Measurements from ENCODE around the gene PRMT7. TPM values are rescaled to one million over a fixed set of nuclear protein-coding genes. Genes with fewer than 3 reads are reported as not detected.

Gene PRMT7
- total RNA-seq, 2 donors from 2014 or later: 53.3 to 57.8 TPM

DNA sequence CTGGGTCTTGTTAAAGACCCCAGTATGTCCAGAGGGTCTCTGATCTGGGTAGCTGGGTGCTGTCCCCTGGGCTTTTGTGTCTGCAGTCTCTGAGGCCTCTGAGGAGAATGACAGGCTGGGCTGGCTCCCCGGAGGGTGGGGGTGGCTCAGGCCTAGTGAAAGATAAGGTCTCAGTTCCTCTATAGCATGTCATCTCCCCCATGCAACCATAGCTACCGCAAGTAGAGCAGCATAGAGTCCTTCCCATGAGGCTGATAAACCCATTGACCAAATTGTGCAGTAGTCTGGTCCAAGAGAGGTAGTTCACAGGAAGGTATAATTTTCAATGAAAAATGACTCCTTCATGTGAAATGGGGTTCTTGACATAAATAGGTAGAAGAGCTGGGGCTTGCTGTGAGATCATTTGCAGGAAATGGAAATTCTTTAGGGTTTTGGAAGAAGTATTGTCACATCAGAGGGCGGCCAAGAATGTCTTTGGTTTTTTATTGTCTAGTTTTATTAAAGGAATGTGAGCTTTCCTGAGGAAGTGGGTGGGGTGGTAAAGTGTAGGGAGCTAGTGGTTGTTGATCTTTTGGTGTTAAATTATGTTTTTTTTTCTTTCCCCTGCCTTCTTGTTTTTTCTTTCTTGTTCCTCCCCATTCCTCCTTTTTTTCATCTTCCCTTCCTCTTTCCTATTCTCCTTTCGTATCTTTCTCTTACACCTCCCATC is 21.0 kb upstream of the PRMT7 start:
- Mint-ChIP-seq H3K9me3 (no peaks in the 10 kb centered on the region), H3K4me3 (peak overlapping the region; percentile 79), H3K36me3 (ENCODE audit: low read depth) (peaks cover 94% of the 10 kb centered on the region), H3K27ac (peak overlapping the region; percentile 88), H3K4me1 (peaks cover 59% of the 10 kb centered on the region), H3K27me3 (no peaks in the 10 kb centered on the region)
- peak; percentile 88 for ATAC-seq (replicated peaks)

- H3K36me3 Mint-ChIP-seq (ENCODE audit: low read depth): peaks cover 96% of the 10 kb centered on the region
- peak overlapping the region; percentile 88 for H3K27ac Mint-ChIP-seq
- peaks cover 55% of the 10 kb centered on the region for H3K4me1 Mint-ChIP-seq
- H3K4me3 Mint-ChIP-seq: peak overlapping the region; percentile 79
- no peak for ATAC-seq (replicated peaks)
- H3K27me3 Mint-ChIP-seq: no peaks in the 10 kb centered on the region
- H3K9me3 Mint-ChIP-seq: no peaks in the 10 kb centered on the region
Observed at GRCh38 chr16:68290450-68290849, 20.4 kb upstream of the PRMT7 start.

GRCh38 chr16:68291227-68291626 is 19.6 kb upstream of the PRMT7 start:
- Mint-ChIP-seq H3K27ac (peak overlapping the region; percentile 88), H3K4me3 (peak overlapping the region; percentile 79), H3K27me3 (no peaks in the 10 kb centered on the region), H3K4me1 (peaks cover 51% of the 10 kb centered on the region), H3K9me3 (no peaks in the 10 kb centered on the region), H3K36me3 (ENCODE audit: low read depth) (peaks cover 99% of the 10 kb centered on the region)
- ATAC-seq (replicated peaks): no peak

DNA sequence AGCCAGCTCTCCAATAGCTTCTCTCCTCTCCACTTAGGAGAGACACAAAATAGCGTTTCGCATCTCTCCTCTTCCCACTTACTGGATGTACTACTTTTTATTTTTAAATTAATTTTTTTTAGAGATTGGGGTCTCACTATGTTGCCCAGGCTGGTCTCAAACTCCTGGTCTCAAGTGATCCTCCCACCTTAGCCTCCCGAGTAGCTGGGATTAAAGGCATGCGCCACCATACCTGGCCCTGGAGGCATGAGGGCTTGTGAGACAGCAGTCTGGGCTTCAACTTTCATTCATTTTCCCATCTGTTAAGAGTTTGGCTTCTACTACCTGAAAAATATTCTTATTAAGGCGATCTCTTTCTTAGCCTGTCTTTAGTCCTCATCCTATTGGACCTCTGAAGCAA is 18.4 kb upstream of the PRMT7 start:
- no peak overlapping the region for H3K4me3 Mint-ChIP-seq
- ATAC-seq (replicated peaks): no peak
- H3K4me1 Mint-ChIP-seq: peaks cover 41% of the 10 kb centered on the region
- no peaks in the 10 kb centered on the region for H3K9me3 Mint-ChIP-seq
- peaks cover 99% of the 10 kb centered on the region for H3K36me3 Mint-ChIP-seq (ENCODE audit: low read depth)
- H3K27me3 Mint-ChIP-seq: no peaks in the 10 kb centered on the region
- H3K27ac Mint-ChIP-seq: peak overlapping the region; percentile 88

DNA sequence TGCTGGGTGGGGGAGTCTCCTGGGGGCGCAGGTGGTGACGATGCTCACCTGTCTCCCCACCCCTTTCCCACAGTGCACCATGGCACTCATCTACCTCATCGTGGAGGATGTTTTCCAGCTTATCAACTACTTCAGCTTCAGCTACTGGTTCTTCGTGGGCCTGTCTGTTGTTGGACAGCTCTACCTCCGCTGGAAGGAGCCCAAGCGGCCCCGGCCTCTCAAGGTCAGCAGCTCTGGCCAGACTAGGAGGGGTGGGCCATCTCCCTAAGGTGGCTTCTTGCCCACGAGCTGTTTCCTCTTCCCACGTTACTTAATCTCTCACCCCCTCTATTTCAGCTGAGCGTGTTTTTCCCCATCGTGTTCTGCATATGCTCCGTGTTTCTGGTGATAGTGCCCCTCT is 14.5 kb upstream of the PRMT7 start:
- Mint-ChIP-seq H3K4me3 (no peak overlapping the region), H3K9me3 (no peaks in the 10 kb centered on the region), H3K4me1 (peaks cover 21% of the 10 kb centered on the region), H3K36me3 (ENCODE audit: low read depth) (peaks cover 100% of the 10 kb centered on the region), H3K27me3 (no peaks in the 10 kb centered on the region), H3K27ac (peak overlapping the region; percentile 32)
- ATAC-seq (replicated peaks): no peak

DNA sequence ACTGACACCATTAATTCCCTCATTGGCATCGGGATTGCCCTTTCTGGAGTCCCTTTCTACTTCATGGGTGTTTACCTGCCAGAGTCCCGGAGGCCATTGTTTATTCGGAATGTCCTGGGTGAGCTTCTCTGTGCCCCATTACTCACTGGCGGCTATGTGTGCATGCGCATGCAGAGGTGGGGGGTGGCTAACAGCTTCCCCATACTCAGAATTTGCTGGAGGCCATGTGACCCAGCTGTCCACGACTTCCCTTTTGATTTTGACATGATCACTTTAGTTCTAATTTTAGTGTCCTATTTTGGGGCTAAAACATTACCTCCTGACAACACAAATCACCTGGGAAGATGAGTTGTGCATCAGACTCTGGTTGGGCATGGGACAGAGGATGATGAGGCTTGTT is 14.1 kb upstream of the PRMT7 start:
- no peak overlapping the region for H3K4me3 Mint-ChIP-seq
- peak overlapping the region; percentile 32 for H3K27ac Mint-ChIP-seq
- H3K4me1 Mint-ChIP-seq: peaks cover 18% of the 10 kb centered on the region
- H3K36me3 Mint-ChIP-seq (ENCODE audit: low read depth): peaks cover 100% of the 10 kb centered on the region
- H3K9me3 Mint-ChIP-seq: no peaks in the 10 kb centered on the region
- H3K27me3 Mint-ChIP-seq: no peaks in the 10 kb centered on the region
- ATAC-seq (replicated peaks): no peak

DNA sequence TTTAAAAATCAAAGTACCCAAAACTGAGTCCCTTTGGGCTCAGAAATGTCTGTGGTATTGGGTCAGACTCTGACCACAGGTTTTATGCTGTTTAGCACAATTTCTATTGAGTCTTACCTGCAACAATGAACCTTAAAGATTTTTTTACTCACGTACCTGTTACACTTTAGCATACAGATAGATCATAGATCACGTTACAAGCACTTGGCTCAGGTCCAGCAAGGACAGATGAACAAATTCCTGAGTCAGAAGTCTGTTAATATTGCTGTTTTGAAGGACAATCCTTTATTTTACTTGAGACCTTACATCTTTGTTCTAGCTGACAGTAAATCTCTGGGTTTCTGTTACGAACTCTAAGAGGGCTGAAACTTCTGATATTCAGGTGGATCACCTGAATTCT is 12.9 kb upstream of the PRMT7 start:
- H3K27me3 Mint-ChIP-seq: no peaks in the 10 kb centered on the region
- no peaks in the 10 kb centered on the region for H3K9me3 Mint-ChIP-seq
- peaks cover 14% of the 10 kb centered on the region for H3K4me1 Mint-ChIP-seq
- no peak for ATAC-seq (replicated peaks)
- H3K4me3 Mint-ChIP-seq: no peak overlapping the region
- peaks cover 100% of the 10 kb centered on the region for H3K36me3 Mint-ChIP-seq (ENCODE audit: low read depth)
- H3K27ac Mint-ChIP-seq: peak overlapping the region; percentile 32

DNA sequence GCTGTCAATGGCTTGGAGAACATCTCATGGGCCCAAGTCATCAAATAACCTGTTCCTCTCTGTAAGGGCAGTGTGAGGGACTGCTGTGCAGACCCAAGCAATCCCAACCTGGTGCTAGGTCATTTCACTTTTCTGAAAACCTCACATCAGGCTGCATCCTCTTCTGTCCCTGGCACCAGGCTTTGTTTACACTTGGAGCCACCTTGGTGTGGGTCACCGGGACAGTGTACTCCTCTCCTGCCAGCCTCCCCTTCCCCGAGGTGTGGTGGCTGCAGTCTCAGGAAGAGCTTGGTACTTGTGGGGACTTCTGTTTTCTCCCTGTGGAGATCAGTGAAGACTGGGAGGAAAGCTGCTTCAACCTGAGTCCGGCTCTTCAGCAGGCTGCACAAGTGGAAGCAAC is 12.5 kb upstream of the PRMT7 start:
- H3K4me1 Mint-ChIP-seq: peaks cover 14% of the 10 kb centered on the region
- H3K4me3 Mint-ChIP-seq: no peak overlapping the region
- peak overlapping the region; percentile 32 for H3K27ac Mint-ChIP-seq
- no peaks in the 10 kb centered on the region for H3K27me3 Mint-ChIP-seq
- no peak for ATAC-seq (replicated peaks)
- H3K36me3 Mint-ChIP-seq (ENCODE audit: low read depth): peaks cover 100% of the 10 kb centered on the region
- H3K9me3 Mint-ChIP-seq: no peaks in the 10 kb centered on the region

- no peak for ATAC-seq (replicated peaks)
- Mint-ChIP-seq H3K27ac (peak overlapping the region; percentile 32), H3K36me3 (ENCODE audit: low read depth) (peaks cover 100% of the 10 kb centered on the region), H3K4me1 (peaks cover 10% of the 10 kb centered on the region), H3K9me3 (no peaks in the 10 kb centered on the region), H3K27me3 (no peaks in the 10 kb centered on the region), H3K4me3 (no peak overlapping the region)
Observed at GRCh38 chr16:68298907-68299561, 11.8 kb upstream of the PRMT7 start.

DNA sequence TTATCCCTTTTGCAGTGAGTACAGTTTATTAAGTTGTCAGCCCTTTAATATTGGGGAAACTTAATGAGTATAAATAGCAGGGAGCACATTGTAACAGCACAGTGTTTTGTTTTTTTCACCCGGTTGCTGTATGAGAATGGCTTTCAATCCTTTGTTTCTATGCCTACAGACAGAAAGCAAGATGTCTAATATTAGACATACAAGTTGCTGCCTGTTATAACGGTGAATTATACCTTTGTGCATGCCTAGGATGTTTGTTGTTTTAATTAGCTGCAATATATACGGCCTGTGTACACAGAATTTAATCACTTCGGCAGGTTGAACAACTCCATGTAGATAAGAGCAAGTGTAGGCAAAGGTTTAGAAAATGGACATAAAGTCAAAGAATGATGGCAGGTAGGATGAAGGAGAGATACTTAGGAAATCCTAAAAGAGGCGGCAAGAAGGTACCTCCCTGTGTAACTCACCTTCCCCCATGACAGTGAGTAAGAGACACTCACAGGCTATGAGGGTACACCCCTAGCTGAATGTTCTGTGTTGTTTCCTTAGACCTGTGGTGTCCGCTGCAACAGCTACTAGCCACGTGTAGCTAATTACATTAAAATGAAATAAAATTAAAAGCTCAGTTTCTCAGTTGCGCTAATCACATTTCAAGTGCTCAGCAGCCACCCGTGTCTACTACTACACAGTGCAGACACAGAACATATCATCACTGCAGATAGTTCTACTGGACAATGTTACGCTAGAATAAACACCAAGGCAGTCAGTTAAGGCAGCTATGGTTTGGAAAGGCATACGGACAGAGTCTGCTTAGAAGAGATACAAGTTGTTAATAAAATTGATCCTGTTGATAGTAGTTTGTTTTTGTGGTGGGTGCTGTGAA is 11.0 kb upstream of the PRMT7 start:
- H3K27ac Mint-ChIP-seq: peak overlapping the region; percentile 39

DNA sequence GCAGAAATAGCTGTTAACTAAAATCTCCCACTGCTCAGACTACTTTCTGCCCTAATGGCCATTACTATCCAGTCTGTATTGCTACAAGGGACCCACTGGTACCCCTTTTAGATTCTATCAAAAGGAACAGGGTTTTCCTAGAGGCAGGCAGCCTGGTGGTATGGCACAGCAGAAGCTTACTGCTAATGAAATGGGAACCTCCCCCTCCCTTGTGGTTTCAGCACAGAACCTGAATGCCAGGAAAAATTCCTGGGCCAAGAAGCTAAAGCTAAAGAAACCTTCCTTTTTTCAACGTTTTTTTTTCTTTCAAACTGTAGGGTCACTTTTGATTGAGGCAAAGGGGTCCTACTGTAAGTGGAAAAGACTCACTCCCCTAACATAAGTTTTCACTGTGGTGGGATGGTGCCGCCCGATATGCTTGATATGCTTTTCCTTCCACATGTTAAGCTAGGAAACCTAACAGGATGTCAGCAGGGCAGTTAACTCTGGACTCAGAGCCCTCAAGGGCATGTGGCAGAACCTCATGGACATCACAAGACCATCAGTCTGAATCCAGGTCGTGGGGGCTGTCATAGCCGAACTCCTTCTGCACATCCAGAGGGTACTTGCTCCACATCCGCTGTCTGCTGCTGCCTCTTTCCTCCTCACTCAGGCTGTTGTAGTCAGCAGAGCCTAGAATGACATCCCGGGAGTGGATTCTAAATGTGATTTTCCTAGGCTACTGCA is 9.9 kb upstream of the PRMT7 start:
- Mint-ChIP-seq H3K9me3 (no peaks in the 10 kb centered on the region), H3K4me1 (peaks cover 10% of the 10 kb centered on the region), H3K27me3 (no peaks in the 10 kb centered on the region), H3K27ac (peak overlapping the region; percentile 39), H3K36me3 (ENCODE audit: low read depth) (peaks cover 97% of the 10 kb centered on the region), H3K4me3 (no peak overlapping the region)
- ATAC-seq (replicated peaks): no peak

More for the DNA sequence above, 11.0 kb upstream of the PRMT7 start:
- no peak overlapping the region for H3K4me3 Mint-ChIP-seq
- no peaks in the 10 kb centered on the region for H3K9me3 Mint-ChIP-seq
- peaks cover 10% of the 10 kb centered on the region for H3K4me1 Mint-ChIP-seq
- H3K27me3 Mint-ChIP-seq: no peaks in the 10 kb centered on the region
- peaks cover 97% of the 10 kb centered on the region for H3K36me3 Mint-ChIP-seq (ENCODE audit: low read depth)
- ATAC-seq (replicated peaks): no peak

DNA sequence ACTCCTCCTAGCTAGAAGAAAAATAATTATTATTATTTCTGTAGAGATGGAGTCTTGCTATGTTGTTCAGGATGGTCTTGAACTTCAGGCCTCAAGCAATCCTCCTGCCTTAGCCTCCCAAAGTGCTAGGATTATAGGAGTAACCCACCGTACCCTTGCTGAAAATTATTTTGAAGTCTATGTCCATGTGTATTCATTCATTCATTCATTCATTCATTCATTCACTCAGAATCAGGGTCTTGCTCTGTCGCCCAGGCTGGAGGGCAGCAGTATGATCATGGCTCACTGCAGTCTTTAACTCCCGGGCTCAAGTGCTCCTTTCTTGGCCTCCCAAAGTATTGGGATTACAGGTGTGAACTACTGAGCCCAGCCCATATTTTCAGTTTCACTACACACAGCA is 4.2 kb upstream of the PRMT7 start:
- peaks cover 86% of the 10 kb centered on the region for H3K36me3 Mint-ChIP-seq (ENCODE audit: low read depth)
- no peaks in the 10 kb centered on the region for H3K9me3 Mint-ChIP-seq
- peaks cover 12% of the 10 kb centered on the region for H3K4me1 Mint-ChIP-seq
- no peaks in the 10 kb centered on the region for H3K27me3 Mint-ChIP-seq
- ATAC-seq (replicated peaks): no peak
- H3K4me3 Mint-ChIP-seq: no peak overlapping the region
- H3K27ac Mint-ChIP-seq: peak overlapping the region; percentile 20

- H3K27me3 Mint-ChIP-seq: no peaks in the 10 kb centered on the region
- peak overlapping the region; percentile 96 for H3K4me3 Mint-ChIP-seq
- H3K27ac Mint-ChIP-seq: peak overlapping the region; percentile 92
- peaks cover 13% of the 10 kb centered on the region for H3K4me1 Mint-ChIP-seq
- no peak for ATAC-seq (replicated peaks)
- H3K36me3 Mint-ChIP-seq (ENCODE audit: low read depth): peaks cover 74% of the 10 kb centered on the region
- no peaks in the 10 kb centered on the region for H3K9me3 Mint-ChIP-seq
Observed at GRCh38 chr16:68309799-68310198, 1.0 kb upstream of the PRMT7 start.

DNA sequence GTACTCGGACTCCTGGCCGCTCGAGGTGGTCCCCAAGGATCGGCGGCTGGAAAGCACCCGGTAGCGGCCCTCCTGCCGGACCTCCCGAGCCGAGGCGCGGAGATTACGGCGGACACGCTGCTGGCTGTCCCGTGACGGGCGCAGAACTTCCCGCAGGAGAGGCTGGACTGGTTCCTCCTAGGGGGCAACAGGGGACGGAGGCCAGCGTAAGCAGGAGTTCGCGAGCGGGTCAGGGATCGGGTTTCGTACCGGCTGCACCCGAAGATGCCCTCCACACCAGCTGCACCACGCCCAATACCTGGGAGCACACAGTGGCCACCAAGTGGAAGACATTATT is 414 bp upstream of the PRMT7 start:
- peaks cover 74% of the 10 kb centered on the region for H3K36me3 Mint-ChIP-seq (ENCODE audit: low read depth)
- peak overlapping the region; percentile 96 for H3K4me3 Mint-ChIP-seq
- H3K27ac Mint-ChIP-seq: peak overlapping the region; percentile 92
- no peaks in the 10 kb centered on the region for H3K27me3 Mint-ChIP-seq
- ATAC-seq (replicated peaks): no peak
- H3K4me1 Mint-ChIP-seq: peaks cover 13% of the 10 kb centered on the region
- no peaks in the 10 kb centered on the region for H3K9me3 Mint-ChIP-seq

Data from activated T-helper 17 cell treated with anti-CD3 and anti-CD28 coated beads, Interleukin-2, amount 50 U/mL, for 72 hours (primary cell).